ENCODE measurements around the gene CNR2. TPM values are rescaled to one million over a fixed set of nuclear protein-coding genes. Genes with fewer than 3 reads are reported as not detected.

The CNR2 gene
- polyA plus RNA-seq, 2 of the 4 experiments (the other 2 are of a cell fraction), result not detected

GRCh38 chr1:23959461-23960290 is 46.5 kb upstream of the CNR2 start, which contains the start of gene PNRC2 (continued):
- TF ChIP-seq HES2 (IDR thresholded peaks at IDR 0.05), result no peak

- DNase-seq (ENCODE audit: low read depth in 1 of 2, low spot score in 1 of 2) (peak; percentile 53 to 86), FAIRE-seq (no peak), ATAC-seq (peak; percentile 76 to 77)
- Histone ChIP-seq H3K4me3 (peak overlapping the region; percentile 92), H3K27ac (peak overlapping the region; percentile 97 to 100), H3K9me3 (no peaks in the 10 kb centered on the region), H3K4me2 (peak overlapping the region; percentile 91), H3K4me1 (peaks cover 39% of the 10 kb centered on the region)
- CTCF ChIA-PET, result interaction anchor here (2.1 kb wide), 1 partner anchor 10 kb away, joined by 8 read pairs; no protein-coding TSS in a partner anchor
- 11% methylated on average over 14 of the region's 30 CpGs for WGBS (ENCODE audit: missing lambda C conversion rate)
- POLR2A ChIA-PET, result interaction anchor here (1.3 to 1.9 kb wide), 3 partner anchors 7 to 87 kb away, joined by 4 to 6 read pairs (median 4); no protein-coding TSS in a partner anchor
- TF ChIP-seq REST (IDR thresholded peaks at IDR 0.05) (no peak), CBX8 (IDR thresholded peaks at IDR 0.05) (no peak), BCL3 (IDR thresholded peaks at IDR 0.05) (no peak), CHD2 (IDR thresholded peaks at IDR 0.05; ENCODE audit: low read length, partially characterized antibody) (no peak), POLR2A (IDR thresholded peaks at IDR 0.05; ENCODE audit: low read length) (peak; percentile 20; the same call in 1 of the 2 replicates), FOSB (CRISPR knock-in tag; IDR thresholded peaks at IDR 0.05) (no peak), SREBF2 (IDR thresholded peaks at IDR 0.05) (no peak), RCOR1 (IDR thresholded peaks at IDR 0.05; ENCODE audit: low read depth, low read length) (no peak), EHMT2 (IDR thresholded peaks at IDR 0.05; ENCODE audit: low read depth) (no peak), CBX2 (IDR thresholded peaks at IDR 0.05; ENCODE audit: borderline replicate concordance, low read depth) (no peak), USF2 (IDR thresholded peaks at IDR 0.05) (no peak), MYC (IDR thresholded peaks at IDR 0.05; ENCODE audit: borderline replicate concordance, low read length) (no peak), ZNF302 (CRISPR knock-in tag; IDR thresholded peaks at IDR 0.05) (no peak), CHD4 (IDR thresholded peaks at IDR 0.05; ENCODE audit: borderline replicate concordance) (no peak), RAD21 (conservative IDR thresholded peaks at IDR 0.05 in 1 of 2, IDR thresholded peaks at IDR 0.05 in 1 of 2) (0 out of 5 replicates have a peak, but pooled peaks of 1 of the 2 experiments have one; percentile 8), HMGXB4 (CRISPR knock-in tag; IDR thresholded peaks at IDR 0.05; ENCODE audit: borderline replicate concordance) (no peak), MAX (IDR thresholded peaks at IDR 0.05) (peak; percentile 73), ZSCAN20 (CRISPR knock-in tag; IDR thresholded peaks at IDR 0.05) (no peak), HDAC2 (IDR thresholded peaks at IDR 0.05) (no peak), TFCP2L1 (CRISPR knock-in tag; IDR thresholded peaks at IDR 0.05) (no peak), RNF2 (IDR thresholded peaks at IDR 0.05; ENCODE audit: borderline replicate concordance, low read depth) (no peak), PBX3 (IDR thresholded peaks at IDR 0.05) (0 out of 2 replicates have a peak, but pooled peaks have one; percentile 7), HOXA7 (CRISPR knock-in tag; IDR thresholded peaks at IDR 0.05) (no peak), ESRRA (IDR thresholded peaks at IDR 0.05; ENCODE audit: borderline replicate concordance, low read length) (no peak), RFX5 (IDR thresholded peaks at IDR 0.05) (no peak), FOSL2 (IDR thresholded peaks at IDR 0.05) (no peak), FOSL2 (CRISPR knock-in tag; IDR thresholded peaks at IDR 0.05) (no peak)
These were observed 45.8 kb upstream of the CNR2 start for GRCh38 chr1:23958810-23959460.

All from A549 (cell line).